OCI-LY7 (cell line): Measurements from ENCODE around the gene TSPAN31. TPM values are rescaled to one million over a fixed set of nuclear protein-coding genes. Genes with fewer than 3 reads are reported as not detected.
A peak's percentile ranks its signal among the peaks of the same experiment; 100 is the strongest.

Source experiments
- BruUV-seq: library from RNA; stranded (reverse); fragments of 400-500 nt; replicated peaks from 2 replicates; lab custom pipeline; 2021; lab: Mats Ljungman, UMichigan
- CTCF ChIA-PET: fragments of 300-600 bp; sonication (Branson Sonifier 250); formaldehyde crosslinking; loops from one replicate; lab custom pipeline; 2022; ENCODE audit warnings: antibody characterized with exemption; ENCODE audit not compliant: unreplicated experiment; lab: Charles Lee
- POLR2A ChIA-PET: fragments of 300-600 bp; sonication (Branson Sonifier 250); formaldehyde crosslinking; loops from one replicate; lab custom pipeline; 2022; ENCODE audit warnings: antibody characterized with exemption; lab: Charles Lee
- DNase-seq: peaks from one replicate; pipeline ENCODE4 v3.0.0-alpha.2; 2015; ENCODE audit warnings: low spot score
- H2AFZ ChIP-seq: fragments of 200-600 bp; sonication (generic), shearing (Covaris generic); 2 replicates; pipeline ENCODE4 v1.6.1; 2014; ENCODE audit warnings: mild to moderate bottlenecking, antibody characterized with exemption, low read length, moderate library complexity
- H3K27ac ChIP-seq: fragments of 200-600 bp; sonication (generic); 2 replicates; pipeline ENCODE4 v1.5.1; 2014; ENCODE audit warnings: mixed run types, low read depth, mild to moderate bottlenecking, moderate library complexity, low read length, inconsistent platforms; ENCODE audit not compliant: poor library complexity, severe bottlenecking
- H3K36me3 ChIP-seq: fragments of 200-600 bp; sonication (generic); 2 replicates; pipeline ENCODE4 v1.6.1; 2014; ENCODE audit warnings: mild to moderate bottlenecking, antibody characterized with exemption, low read length, moderate library complexity, mixed read lengths; ENCODE audit not compliant: insufficient read depth
- H3K4me1 ChIP-seq: fragments of 200-600 bp; sonication (generic); 2 replicates; pipeline ENCODE4 v1.5.1; 2014; ENCODE audit warnings: mild to moderate bottlenecking, low read length; ENCODE audit not compliant: insufficient read depth, poor library complexity, severe bottlenecking
- H3K4me2 ChIP-seq: fragments of 200-600 bp; sonication (generic); 2 replicates; pipeline ENCODE4 v1.6.1; 2014; ENCODE audit warnings: mild to moderate bottlenecking, low read length
- H3K4me3 ChIP-seq: fragments of 200-600 bp; sonication (generic); 2 replicates; pipeline ENCODE4 v1.5.1; 2014; ENCODE audit warnings: mild to moderate bottlenecking, low read depth, low read length; ENCODE audit not compliant: poor library complexity, severe bottlenecking
- H3K79me2 ChIP-seq: fragments of 200-600 bp; sonication (generic); 2 replicates; pipeline ENCODE4 v1.6.1; 2016; ENCODE audit warnings: low read depth, mild to moderate bottlenecking, low read length, moderate library complexity, mixed read lengths; ENCODE audit not compliant: insufficient read depth
- H3K9me2 ChIP-seq: fragments of 200-600 bp; sonication (generic); 2 replicates; pipeline ENCODE4 v1.6.1; 2016; ENCODE audit warnings: mild to moderate bottlenecking, low read length, mixed read lengths; ENCODE audit not compliant: insufficient read depth
- H3K9me3 ChIP-seq: fragments of 200-600 bp; sonication (generic); 2 replicates; pipeline ENCODE4 v1.6.1; 2014; ENCODE audit warnings: mild to moderate bottlenecking, mixed run types, low read length, mixed read lengths
- H4K20me1 ChIP-seq: fragments of 200-600 bp; sonication (generic); 2 replicates; pipeline ENCODE4 v1.6.1; 2014; ENCODE audit warnings: mild to moderate bottlenecking, antibody characterized with exemption, low read length, moderate library complexity, mixed read lengths; ENCODE audit not compliant: insufficient read depth
- CTCF ChIP-seq: fragments of 200-600 bp; sonication (generic); conservative IDR thresholded peaks from 2 replicates; pipeline ENCODE4 v1.5.1; 2014; ENCODE audit warnings: mild to moderate bottlenecking, antibody characterized with exemption, low read length, moderate library complexity, mixed read lengths
- EZH2phosphoT487 ChIP-seq: fragments of 200-600 bp; sonication (generic); IDR thresholded peaks from 2 replicates; pipeline ENCODE4 v1.6.1; 2018; ENCODE audit warnings: low read depth, borderline replicate concordance, mild to moderate bottlenecking, mixed run types, antibody characterized with exemption, low read length, moderate library complexity, mixed read lengths
- intact Hi-C: fragments of 100-400 bp; cut with micrococcal nuclease; formaldehyde crosslinking; loops from one replicate; pipeline ENCODE4 v1.10.0; 2022; ENCODE audit not compliant: unreplicated experiment
- total RNA-seq, 2 experiments: library from RNA; depleted of rRNA in 1 of 2; stranded (reverse); fragments of >200 nt in 1 of 2; shearing (Covaris generic) in 1 of 2; gene quantifications; 2 replicates each; pipeline ENCODE4 v1.2.3, GENCODE V29; 2014 to 2022

Gene TSPAN31
- total RNA-seq, 2 experiments from 2014 or later, result 2.4 to 6.4 TPM

- no TSS peak for BruUV-seq
- Histone ChIP-seq H3K9me3 (no peaks in the 10 kb centered on the region), H3K9me2 (no peaks in the 10 kb centered on the region), H2AFZ (no peak overlapping the region; the same call in 1 of the 2 replicates), H4K20me1 (peaks cover 10% of the 10 kb centered on the region; the same call in 1 of the 2 replicates), H3K27ac (peak overlapping the region; percentile 75), H3K79me2 (peaks cover 21% of the 10 kb centered on the region), H3K4me2 (peak overlapping the region; percentile 84), H3K36me3 (peaks cover 43% of the 10 kb centered on the region), H3K4me3 (peak overlapping the region; percentile 87), H3K4me1 (peaks cover 37% of the 10 kb centered on the region)
- ChIA-PET CTCF (interaction anchor here (1.0 to 1.4 kb wide), 2 partner anchors 10 to 24 kb away, joined by 3 to 5 read pairs; no protein-coding TSS in a partner anchor), POLR2A (interaction anchor here (0.6 to 1.4 kb wide), 6 partner anchors 10 to 454 kb away, joined by 3 to 5 read pairs (median 4); partner anchors contain the start of genes CTDSP2, EEF1AKMT3 and METTL1)
- intact Hi-C loops, result loop anchor here (2.0 kb wide), 1 partner anchor 143 kb away; no protein-coding TSS in a partner anchor
- no peak for TF ChIP-seq CTCF
- TF ChIP-seq EZH2phosphoT487, result no peak
- DNase-seq, result peak; percentile 49
Observed at GRCh38 chr12:57755454-57756372, 10.9 kb downstream of the TSPAN31 start.

- H3K4me3 ChIP-seq, result peak overlapping the region; percentile 87
- no TSS peak for BruUV-seq
Observed at GRCh38 chr12:57756406-57757341, 11.8 kb downstream of the TSPAN31 start.

More at GRCh38 chr12:57756406-57757341, 11.8 kb downstream of the TSPAN31 start:
- Histone ChIP-seq H3K9me3 (no peaks in the 10 kb centered on the region), H4K20me1 (peaks cover 10% of the 10 kb centered on the region; the same call in 1 of the 2 replicates), H3K27ac (peak overlapping the region; percentile 75), H3K79me2 (peaks cover 12% of the 10 kb centered on the region), H3K9me2 (no peaks in the 10 kb centered on the region), H3K36me3 (peaks cover 40% of the 10 kb centered on the region), H3K4me2 (peak overlapping the region; percentile 84), H2AFZ (no peak overlapping the region; the same call in 1 of the 2 replicates), H3K4me1 (peaks cover 33% of the 10 kb centered on the region)
- intact Hi-C loops, result loop anchor here (2.0 kb wide), 1 partner anchor 142 kb away; no protein-coding TSS in a partner anchor
- peak; percentile 90 for TF ChIP-seq CTCF
- no peak for TF ChIP-seq EZH2phosphoT487
- POLR2A ChIA-PET, result interaction anchor here (0.7 to 1.4 kb wide), 6 partner anchors 11 to 90 kb away, joined by 3 to 4 read pairs (median 4); partner anchors contain the start of genes CTDSP2, EEF1AKMT3 and METTL1
- DNase-seq, result peak; percentile 85
- CTCF ChIA-PET, result interaction anchor here (0.6 to 1.4 kb wide), 5 partner anchors 9 to 142 kb away, joined by 3 to 5 read pairs (median 3); no protein-coding TSS in a partner anchor
